K562 (cell line): ENCODE measurements around the gene ACSS2. TPM values are rescaled to one million over a fixed set of nuclear protein-coding genes. Genes with fewer than 3 reads are reported as not detected.

Experiments
- ERF ChIP-seq: fragments of 450-650 bp; formaldehyde crosslinking; IDR thresholded peaks from 2 replicates; pipeline ENCODE4 v1.4.0; 2020; ENCODE audit warnings: mild to moderate bottlenecking, mixed read lengths
- FOXP4 ChIP-seq: sonication (generic); formaldehyde crosslinking; IDR thresholded peaks from 2 replicates; pipeline ENCODE4 v1.8.0; 2022; ENCODE audit warnings: mild to moderate bottlenecking, missing genetic modification reagents, borderline replicate concordance
- HDAC8 ChIP-seq: fragments of 450-650 bp; IDR thresholded peaks from 2 replicates; pipeline ENCODE4 v1.6.1; 2016; ENCODE audit warnings: mild to moderate bottlenecking, missing genetic modification characterization, moderate library complexity, missing compliant biosample characterization
- NR1H2 ChIP-seq: sonication (generic); formaldehyde crosslinking; IDR thresholded peaks from 2 replicates; pipeline ENCODE4 v1.4.0; 2020; ENCODE audit warnings: mild to moderate bottlenecking, missing genetic modification reagents
- NR2C1 ChIP-seq, 2 experiments: fragments of 450-650 bp; IDR thresholded peaks; 2 replicates each; pipeline ENCODE4 v1.6.1; 2017; ENCODE audit warnings: mild to moderate bottlenecking in 2 of 2, antibody characterized with exemption in 1 of 2, inconsistent platforms in 1 of 2, missing compliant biosample characterization in 1 of 2, missing genetic modification characterization in 1 of 2
- SAP30 ChIP-seq: fragments of 200-600 bp; sonication (generic); IDR thresholded peaks from 2 replicates; pipeline ENCODE4 v1.6.1; 2012; ENCODE audit warnings: borderline replicate concordance, low read depth, mild to moderate bottlenecking, moderate library complexity, low read length, control low read depth, inconsistent platforms; ENCODE audit not compliant: insufficient read depth, poor library complexity, severe bottlenecking
- ZNF609 ChIP-seq: sonication (generic); formaldehyde crosslinking; IDR thresholded peaks from 2 replicates; pipeline ENCODE4 v1.8.1; 2023; ENCODE audit warnings: missing genetic modification reagents, mild to moderate bottlenecking, borderline replicate concordance
- polyA plus RNA-seq, 8 experiments: library from polyadenylated mRNA; depleted of rRNA in 4 of 8; stranded (reverse) in 5 of 8; unstranded in 3 of 8; fragments of >200 nt; fragmentation: Nextera tagmentation in 2 of 8; fragmentation: Illumina TruSeq in 1 of 8; extraction: Ambion mirVana in 2 of 8; extraction: Trizol in 1 of 8; gene quantifications; 2 replicates each; pipeline versions ENCODE4 v1.2.1 to v1.2.3, GENCODE V29; 2011 to 2014; ENCODE audit warnings: inconsistent platforms in 1 of 8, missing spikeins in 1 of 8
- total RNA-seq, 7 experiments: library from RNA; depleted of rRNA in 6 of 7; stranded (reverse); fragments of >200 nt in 6 of 7; fragmentation: Illumina TruSeq in 2 of 7; extraction: Trizol in 2 of 7; gene quantifications; 2 replicates each; pipeline versions ENCODE4 v1.2.1 to v1.2.3, GENCODE V29; 2011 to 2021; ENCODE audit warnings: low replicate concordance in 1 of 7
- TF ChIP-seq, protein P1 (sequence below): IDR thresholded peaks from 3 replicates; pipeline ENCODE4 v1.6.1; 2011; ENCODE audit warnings: borderline replicate concordance, mild to moderate bottlenecking, moderate library complexity; ENCODE audit not compliant: insufficient read length; ENCODE audit errors: extremely low read depth

Gene ACSS2
- total and polyA plus RNA-seq, 9 of the 15 experiments (the other 6 are each of a cell fraction or from before 2014, with no cell fraction given), result 21.9 to 246 (median 66.2) TPM

DNA sequence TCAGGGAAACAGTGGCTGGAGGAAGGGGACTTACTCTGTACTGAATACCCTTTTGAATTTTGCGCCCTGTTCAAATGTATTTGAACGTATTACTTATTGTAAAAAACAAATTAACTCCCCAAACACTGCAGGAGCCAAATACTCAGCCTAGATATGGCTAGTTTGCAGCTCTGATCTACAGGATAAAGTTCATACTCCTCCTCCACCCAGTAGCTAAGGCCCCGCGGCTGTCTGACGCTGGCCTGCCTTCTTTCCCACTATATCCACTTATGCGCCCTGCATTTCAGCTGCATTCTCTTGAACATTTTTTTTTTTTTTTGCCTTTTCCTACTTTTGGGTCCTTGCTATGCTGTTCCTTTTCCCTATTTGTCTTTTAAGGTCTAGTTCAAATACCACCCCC is 72.7 kb downstream of the ACSS2 start (continued):
- TF ChIP-seq, protein P1, sequence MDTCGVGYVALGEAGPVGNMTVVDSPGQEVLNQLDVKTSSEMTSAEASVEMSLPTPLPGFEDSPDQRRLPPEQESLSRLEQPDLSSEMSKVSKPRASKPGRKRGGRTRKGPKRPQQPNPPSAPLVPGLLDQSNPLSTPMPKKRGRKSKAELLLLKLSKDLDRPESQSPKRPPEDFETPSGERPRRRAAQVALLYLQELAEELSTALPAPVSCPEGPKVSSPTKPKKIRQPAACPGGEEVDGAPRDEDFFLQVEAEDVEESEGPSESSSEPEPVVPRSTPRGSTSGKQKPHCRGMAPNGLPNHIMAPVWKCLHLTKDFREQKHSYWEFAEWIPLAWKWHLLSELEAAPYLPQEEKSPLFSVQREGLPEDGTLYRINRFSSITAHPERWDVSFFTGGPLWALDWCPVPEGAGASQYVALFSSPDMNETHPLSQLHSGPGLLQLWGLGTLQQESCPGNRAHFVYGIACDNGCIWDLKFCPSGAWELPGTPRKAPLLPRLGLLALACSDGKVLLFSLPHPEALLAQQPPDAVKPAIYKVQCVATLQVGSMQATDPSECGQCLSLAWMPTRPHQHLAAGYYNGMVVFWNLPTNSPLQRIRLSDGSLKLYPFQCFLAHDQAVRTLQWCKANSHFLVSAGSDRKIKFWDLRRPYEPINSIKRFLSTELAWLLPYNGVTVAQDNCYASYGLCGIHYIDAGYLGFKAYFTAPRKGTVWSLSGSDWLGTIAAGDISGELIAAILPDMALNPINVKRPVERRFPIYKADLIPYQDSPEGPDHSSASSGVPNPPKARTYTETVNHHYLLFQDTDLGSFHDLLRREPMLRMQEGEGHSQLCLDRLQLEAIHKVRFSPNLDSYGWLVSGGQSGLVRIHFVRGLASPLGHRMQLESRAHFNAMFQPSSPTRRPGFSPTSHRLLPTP, result no peak
- TF ChIP-seq HDAC8, result no peak
- no peak for TF ChIP-seq NR1H2 (CRISPR knock-in tag)
- TF ChIP-seq SAP30, result no peak
- no peak for TF ChIP-seq FOXP4 (CRISPR knock-in tag)
- TF ChIP-seq NR2C1 (IDR thresholded peaks at IDR 0.05), result no peak
- no peak for TF ChIP-seq NR2C1 (tag; IDR thresholded peaks at IDR 0.05)
- TF ChIP-seq ZNF609, result no peak
- no peak for TF ChIP-seq ERF (CRISPR knock-in tag)
- TF ChIP-seq, all 486 proteins: peak for 0
